Measurements from ENCODE around the gene CYP27C1.
"Not testable (repeated sequence)": the region's sequence is repeated elsewhere in the genome, so short reads cannot be mapped to it uniquely, and the experiment has no call there.

Gene CYP27C1

GRCh38 chr2:127169066-127169660 is 50.9 kb downstream of the CYP27C1 start:
- Histone ChIP-seq H3K36me3 (ENCODE audit: control insufficient read depth, insufficient read depth, low read length) (no peaks in the 10 kb centered on the region), H3K9ac (ENCODE audit: low read depth, low read length) (no peak overlapping the region), H3K4me3 (ENCODE audit: low read depth, low read length) (no peak overlapping the region), H3K27ac (ENCODE audit: low read depth, low read length) (no peak overlapping the region), H3K9me3 (ENCODE audit: control insufficient read depth, insufficient read depth, low read length) (no peaks in the 10 kb centered on the region), H3K4me1 (ENCODE audit: control insufficient read depth, insufficient read depth, low read length) (no peaks in the 10 kb centered on the region), H3K27me3 (ENCODE audit: control insufficient read depth, insufficient read depth, low read length) (no peaks in the 10 kb centered on the region)

GRCh38 chr2:127166231-127166860 is 53.8 kb downstream of the CYP27C1 start:
- Histone ChIP-seq H3K27me3 (ENCODE audit: control insufficient read depth, insufficient read depth, low read length) (no peaks in the 10 kb centered on the region), H3K9ac (ENCODE audit: low read depth, low read length) (no peak overlapping the region), H3K9me3 (ENCODE audit: control insufficient read depth, insufficient read depth, low read length) (no peaks in the 10 kb centered on the region), H3K4me3 (ENCODE audit: low read depth, low read length) (no peak overlapping the region), H3K27ac (ENCODE audit: low read depth, low read length) (no peak overlapping the region), H3K4me1 (ENCODE audit: control insufficient read depth, insufficient read depth, low read length) (no peaks in the 10 kb centered on the region), H3K36me3 (ENCODE audit: control insufficient read depth, insufficient read depth, low read length) (no peaks in the 10 kb centered on the region)

GRCh38 chr2:127165539-127165935 is 54.6 kb downstream of the CYP27C1 start:
- Histone ChIP-seq H3K36me3 (ENCODE audit: control insufficient read depth, insufficient read depth, low read length) (no peaks in the 10 kb centered on the region), H3K9me3 (ENCODE audit: control insufficient read depth, insufficient read depth, low read length) (no peaks in the 10 kb centered on the region), H3K4me1 (ENCODE audit: control insufficient read depth, insufficient read depth, low read length) (no peaks in the 10 kb centered on the region), H3K9ac (ENCODE audit: low read depth, low read length) (no peak overlapping the region), H3K4me3 (ENCODE audit: low read depth, low read length) (no peak overlapping the region), H3K27me3 (ENCODE audit: control insufficient read depth, insufficient read depth, low read length) (no peaks in the 10 kb centered on the region), H3K27ac (ENCODE audit: low read depth, low read length) (no peak overlapping the region)

- H3K9me3 ChIP-seq (ENCODE audit: control insufficient read depth, insufficient read depth, low read length), result no peaks in the 10 kb centered on the region
- no peaks in the 10 kb centered on the region for H3K27me3 ChIP-seq (ENCODE audit: control insufficient read depth, insufficient read depth, low read length)
- H3K4me3 ChIP-seq (ENCODE audit: low read depth, low read length), result no peak overlapping the region
- no peaks in the 10 kb centered on the region for H3K4me1 ChIP-seq (ENCODE audit: control insufficient read depth, insufficient read depth, low read length)
- H3K27ac ChIP-seq (ENCODE audit: low read depth, low read length), result no peak overlapping the region
- no peaks in the 10 kb centered on the region for H3K36me3 ChIP-seq (ENCODE audit: control insufficient read depth, insufficient read depth, low read length)
- H3K9ac ChIP-seq (ENCODE audit: low read depth, low read length), result no peak overlapping the region
These were observed 55.1 kb downstream of the CYP27C1 start for GRCh38 chr2:127164761-127165538.

GRCh38 chr2:127163921-127164320 is 56.2 kb downstream of the CYP27C1 start:
- Histone ChIP-seq H3K36me3 (ENCODE audit: control insufficient read depth, insufficient read depth, low read length) (no peaks in the 10 kb centered on the region), H3K27ac (ENCODE audit: low read depth, low read length) (no peak overlapping the region), H3K9ac (ENCODE audit: low read depth, low read length) (no peak overlapping the region), H3K4me1 (ENCODE audit: control insufficient read depth, insufficient read depth, low read length) (no peaks in the 10 kb centered on the region), H3K4me3 (ENCODE audit: low read depth, low read length) (no peak overlapping the region), H3K9me3 (ENCODE audit: control insufficient read depth, insufficient read depth, low read length) (no peaks in the 10 kb centered on the region), H3K27me3 (ENCODE audit: control insufficient read depth, insufficient read depth, low read length) (no peaks in the 10 kb centered on the region)

- H3K4me1 ChIP-seq (ENCODE audit: control insufficient read depth, insufficient read depth, low read length); H3K4me3 ChIP-seq (ENCODE audit: low read depth, low read length); H3K9me3 ChIP-seq (ENCODE audit: control insufficient read depth, insufficient read depth, low read length); H3K27me3 ChIP-seq (ENCODE audit: control insufficient read depth, insufficient read depth, low read length); H3K9ac ChIP-seq (ENCODE audit: low read depth, low read length); H3K36me3 ChIP-seq (ENCODE audit: control insufficient read depth, insufficient read depth, low read length); H3K27ac ChIP-seq (ENCODE audit: low read depth, low read length): not testable (repeated sequence)
These were observed 57.1 kb downstream of the CYP27C1 start for GRCh38 chr2:127163090-127163406.

- Histone ChIP-seq H3K4me1 (ENCODE audit: control insufficient read depth, insufficient read depth, low read length) (no peaks in the 10 kb centered on the region; the same call in 1 of the 2 replicates), H3K9ac (ENCODE audit: low read depth, low read length) (no peak overlapping the region), H3K9me3 (ENCODE audit: control insufficient read depth, insufficient read depth, low read length) (no peaks in the 10 kb centered on the region), H3K27me3 (ENCODE audit: control insufficient read depth, insufficient read depth, low read length) (no peaks in the 10 kb centered on the region), H3K27ac (ENCODE audit: low read depth, low read length) (no peak overlapping the region), H3K36me3 (ENCODE audit: control insufficient read depth, insufficient read depth, low read length) (no peaks in the 10 kb centered on the region), H3K4me3 (ENCODE audit: low read depth, low read length) (no peak overlapping the region)
These were observed 57.6 kb downstream of the CYP27C1 start for GRCh38 chr2:127162261-127163089.

GRCh38 chr2:127161176-127162136 is 58.6 kb downstream of the CYP27C1 start:
- Histone ChIP-seq H3K36me3 (ENCODE audit: control insufficient read depth, insufficient read depth, low read length) (no peaks in the 10 kb centered on the region), H3K27ac (ENCODE audit: low read depth, low read length) (no peak overlapping the region), H3K27me3 (ENCODE audit: control insufficient read depth, insufficient read depth, low read length) (no peaks in the 10 kb centered on the region), H3K4me1 (ENCODE audit: control insufficient read depth, insufficient read depth, low read length) (no peaks in the 10 kb centered on the region; the same call in 1 of the 2 replicates), H3K9ac (ENCODE audit: low read depth, low read length) (no peak overlapping the region), H3K9me3 (ENCODE audit: control insufficient read depth, insufficient read depth, low read length) (no peaks in the 10 kb centered on the region), H3K4me3 (ENCODE audit: low read depth, low read length) (no peak overlapping the region)

- no peaks in the 10 kb centered on the region; the same call in 1 of the 2 replicates for H3K4me1 ChIP-seq (ENCODE audit: control insufficient read depth, insufficient read depth, low read length)
- H3K36me3 ChIP-seq (ENCODE audit: control insufficient read depth, insufficient read depth, low read length), result no peaks in the 10 kb centered on the region
- no peak overlapping the region for H3K27ac ChIP-seq (ENCODE audit: low read depth, low read length)
- H3K4me3 ChIP-seq (ENCODE audit: low read depth, low read length), result no peak overlapping the region
- H3K9ac ChIP-seq (ENCODE audit: low read depth, low read length), result no peak overlapping the region
- no peaks in the 10 kb centered on the region for H3K9me3 ChIP-seq (ENCODE audit: control insufficient read depth, insufficient read depth, low read length)
- no peaks in the 10 kb centered on the region for H3K27me3 ChIP-seq (ENCODE audit: control insufficient read depth, insufficient read depth, low read length)
These were observed 59.4 kb downstream of the CYP27C1 start for GRCh38 chr2:127160676-127161075.

- Histone ChIP-seq H3K4me3 (ENCODE audit: low read depth, low read length) (no peak overlapping the region), H3K27ac (ENCODE audit: low read depth, low read length) (no peak overlapping the region), H3K4me1 (ENCODE audit: control insufficient read depth, insufficient read depth, low read length) (no peaks in the 10 kb centered on the region; the same call in 1 of the 2 replicates), H3K27me3 (ENCODE audit: control insufficient read depth, insufficient read depth, low read length) (no peaks in the 10 kb centered on the region), H3K36me3 (ENCODE audit: control insufficient read depth, insufficient read depth, low read length) (no peaks in the 10 kb centered on the region), H3K9me3 (ENCODE audit: control insufficient read depth, insufficient read depth, low read length) (no peaks in the 10 kb centered on the region), H3K9ac (ENCODE audit: low read depth, low read length) (no peak overlapping the region)
These were observed 60.6 kb downstream of the CYP27C1 start for GRCh38 chr2:127159543-127159942.

Data from HUES48 (cell line).